Mammary epithelial cell (primary cell): ENCODE data around the gene INPP4A.

Experiments
- EZH2 ChIP-seq: IDR thresholded peaks from 2 replicates; pipeline ENCODE4 v1.6.1; 2012; ENCODE audit warnings: low read length, inconsistent platforms, borderline replicate concordance
- TF ChIP-seq, protein P1 (sequence below), 2 donors: IDR thresholded peaks in 1 of 2; conservative IDR thresholded peaks in 1 of 2; 2 replicates each; pipeline ENCODE4 v1.5.1; 2011 to 2012; ENCODE audit warnings: inconsistent platforms in 2 of 2, low read length in 2 of 2, mild to moderate bottlenecking in 2 of 2, control low read depth in 1 of 2, low read depth in 1 of 2; ENCODE audit not compliant: insufficient read depth in 1 of 2; ENCODE audit errors: extremely low read depth in 1 of 2

DNA sequence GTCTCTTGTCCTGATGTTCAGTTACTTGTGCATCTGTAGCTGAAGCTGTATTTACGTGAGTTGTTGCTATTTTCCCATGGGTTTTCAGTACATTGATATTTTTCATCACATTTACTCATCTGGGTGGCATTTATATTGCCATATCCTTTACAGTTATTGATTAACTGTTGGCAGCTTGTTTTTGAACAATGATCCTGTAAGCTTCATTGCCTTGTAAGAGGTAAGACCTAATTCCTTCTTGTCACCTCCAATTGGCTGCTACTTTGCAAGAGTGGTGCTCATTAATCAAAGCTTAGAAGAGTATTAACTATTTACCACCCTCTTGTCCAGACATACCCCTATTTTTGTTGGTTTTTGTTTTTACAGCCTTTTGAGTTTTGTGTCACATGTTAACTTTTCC is 88.9 kb downstream of the INPP4A start:
- TF ChIP-seq, protein P1, sequence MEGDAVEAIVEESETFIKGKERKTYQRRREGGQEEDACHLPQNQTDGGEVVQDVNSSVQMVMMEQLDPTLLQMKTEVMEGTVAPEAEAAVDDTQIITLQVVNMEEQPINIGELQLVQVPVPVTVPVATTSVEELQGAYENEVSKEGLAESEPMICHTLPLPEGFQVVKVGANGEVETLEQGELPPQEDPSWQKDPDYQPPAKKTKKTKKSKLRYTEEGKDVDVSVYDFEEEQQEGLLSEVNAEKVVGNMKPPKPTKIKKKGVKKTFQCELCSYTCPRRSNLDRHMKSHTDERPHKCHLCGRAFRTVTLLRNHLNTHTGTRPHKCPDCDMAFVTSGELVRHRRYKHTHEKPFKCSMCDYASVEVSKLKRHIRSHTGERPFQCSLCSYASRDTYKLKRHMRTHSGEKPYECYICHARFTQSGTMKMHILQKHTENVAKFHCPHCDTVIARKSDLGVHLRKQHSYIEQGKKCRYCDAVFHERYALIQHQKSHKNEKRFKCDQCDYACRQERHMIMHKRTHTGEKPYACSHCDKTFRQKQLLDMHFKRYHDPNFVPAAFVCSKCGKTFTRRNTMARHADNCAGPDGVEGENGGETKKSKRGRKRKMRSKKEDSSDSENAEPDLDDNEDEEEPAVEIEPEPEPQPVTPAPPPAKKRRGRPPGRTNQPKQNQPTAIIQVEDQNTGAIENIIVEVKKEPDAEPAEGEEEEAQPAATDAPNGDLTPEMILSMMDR (conservative IDR thresholded peaks at IDR 0.05 in 1 of 2, IDR thresholded peaks at IDR 0.05 in 1 of 2; ENCODE audit: extremely low read depth in 1 of 2, insufficient read depth in 1 of 2, low read depth in 1 of 2, low read length in 2 of 2) = no peak
- no peak for TF ChIP-seq EZH2
